Medulla oblongata (tissue), 1 donor: ENCODE data around the gene FBXO10.
"Not testable (repeated sequence)": the region's sequence is repeated elsewhere in the genome, so short reads cannot be mapped to it uniquely, and the experiment has no call there.

ENCODE experiments used
- DNase-seq: peaks from one replicate; pipeline ENCODE4 v3.0.0-alpha.2; 2015; ENCODE audit errors: extremely low spot score

Gene FBXO10

GRCh38 chr9:37477987-37478619 is 98.1 kb downstream of the FBXO10 start:
- not testable (repeated sequence) for DNase-seq

DNA sequence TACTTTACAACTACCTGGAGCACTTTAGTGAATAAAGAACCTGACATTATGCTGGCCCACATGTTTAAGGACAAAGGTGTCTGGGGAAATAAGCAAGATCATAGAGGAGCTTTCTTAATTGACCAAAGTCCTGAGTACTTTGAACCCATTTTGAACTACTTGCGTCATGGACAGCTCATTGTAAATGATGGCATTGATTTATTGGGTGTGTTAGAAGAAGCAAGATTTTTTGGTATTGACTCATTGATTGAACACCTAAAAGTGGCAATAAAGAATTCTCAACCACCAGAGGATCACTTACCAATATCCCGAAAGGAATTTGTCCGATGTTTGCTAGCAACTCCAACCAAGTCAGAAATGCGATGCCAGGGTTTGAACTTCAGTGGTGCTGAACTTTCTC is 98.7 kb downstream of the FBXO10 start:
- DNase-seq, result not testable (repeated sequence)

DNA sequence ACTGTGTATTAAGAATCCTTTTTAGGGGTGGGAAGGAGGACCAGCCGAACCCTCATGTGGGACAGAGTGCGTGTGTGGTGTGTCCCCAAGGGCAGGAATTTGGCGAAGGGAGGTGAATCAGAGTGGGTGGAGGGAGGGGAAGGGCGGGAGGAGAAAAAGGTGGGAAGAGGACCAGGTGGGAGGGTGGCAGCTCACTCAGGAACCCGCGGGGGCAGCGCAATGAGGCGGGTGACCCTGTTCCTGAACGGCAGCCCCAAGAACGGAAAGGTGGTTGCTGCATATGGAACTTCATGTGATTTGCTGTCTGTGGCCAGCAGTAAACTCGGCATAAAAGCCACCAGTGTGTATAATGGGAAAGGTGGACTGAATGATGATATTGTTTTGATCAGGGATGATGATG is 99.2 kb downstream of the FBXO10 start:
- no peak for DNase-seq

DNA sequence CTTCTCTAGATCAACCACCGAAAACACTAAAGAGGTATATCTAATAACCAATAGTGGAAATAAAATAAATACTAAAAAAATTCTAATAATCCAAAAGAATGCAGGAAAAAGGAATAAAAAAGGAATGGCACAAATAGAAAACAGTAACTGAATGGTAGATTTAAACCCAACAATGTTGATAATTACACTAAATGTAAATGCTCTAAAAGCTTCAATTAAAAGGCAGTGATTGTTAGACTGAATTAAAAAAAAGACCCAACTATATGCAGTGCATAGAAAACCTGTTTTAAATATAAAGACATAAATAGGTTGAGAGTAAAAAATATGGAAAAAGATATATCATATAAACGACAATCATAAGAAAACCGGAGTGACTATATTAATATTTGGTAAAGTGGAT is 101.7 kb downstream of the FBXO10 start:
- no peak for DNase-seq

DNA sequence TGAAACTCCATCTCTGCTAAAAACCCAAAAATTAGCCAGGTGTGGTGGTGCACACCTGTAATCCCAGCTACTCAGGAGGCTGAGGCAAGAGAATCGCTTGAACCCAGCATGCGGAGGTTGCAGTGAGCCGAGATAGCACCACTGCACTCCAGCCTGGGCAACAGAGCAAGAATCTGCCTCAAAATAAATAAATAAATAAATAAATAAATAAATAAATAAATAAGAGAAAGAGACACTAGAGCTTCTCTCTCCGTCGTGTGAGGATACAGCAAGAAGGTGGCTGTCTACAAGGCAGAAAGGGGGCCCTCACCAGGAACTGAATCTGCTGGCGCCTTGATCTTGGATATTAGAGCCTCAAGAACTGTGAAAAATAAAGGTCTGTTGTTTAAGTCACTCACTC is 102.2 kb downstream of the FBXO10 start:
- DNase-seq, result not testable (repeated sequence)

DNA sequence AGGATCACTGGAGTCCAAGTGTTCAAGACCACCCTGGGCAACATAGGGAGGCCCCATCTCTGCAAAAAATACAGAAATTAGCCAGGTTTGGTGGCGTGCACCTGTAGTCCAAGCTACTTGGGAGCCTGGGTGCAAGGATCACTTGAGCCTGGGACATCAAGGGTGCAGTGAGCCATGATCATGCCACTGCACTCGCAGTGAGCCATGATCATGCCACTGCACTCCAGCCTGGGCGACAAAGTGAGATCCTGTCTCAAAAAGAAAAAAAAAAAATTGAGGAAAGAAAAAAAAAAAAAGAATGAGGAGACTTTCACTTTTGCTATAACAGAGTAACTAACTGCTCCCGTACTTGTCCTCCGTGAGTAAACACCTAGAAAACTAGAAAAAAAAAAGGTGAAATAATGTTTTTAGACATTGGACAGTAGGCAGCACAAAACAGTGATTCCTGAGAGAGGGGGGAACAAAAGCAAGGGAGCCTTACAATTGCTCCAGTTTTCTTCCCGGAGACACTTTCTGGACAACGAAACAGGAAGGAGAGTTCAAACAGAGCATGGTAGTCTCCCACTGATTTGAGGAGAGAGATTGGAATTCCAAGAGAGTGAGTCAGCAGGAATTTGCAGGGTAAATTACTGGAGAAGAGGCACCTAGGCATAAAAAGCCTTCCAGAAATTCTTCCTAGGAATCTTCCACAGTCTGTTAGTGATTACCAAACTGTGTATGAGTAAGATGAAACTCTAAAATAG is 104.1 kb downstream of the FBXO10 start:
- peak; percentile 29 for DNase-seq

DNA sequence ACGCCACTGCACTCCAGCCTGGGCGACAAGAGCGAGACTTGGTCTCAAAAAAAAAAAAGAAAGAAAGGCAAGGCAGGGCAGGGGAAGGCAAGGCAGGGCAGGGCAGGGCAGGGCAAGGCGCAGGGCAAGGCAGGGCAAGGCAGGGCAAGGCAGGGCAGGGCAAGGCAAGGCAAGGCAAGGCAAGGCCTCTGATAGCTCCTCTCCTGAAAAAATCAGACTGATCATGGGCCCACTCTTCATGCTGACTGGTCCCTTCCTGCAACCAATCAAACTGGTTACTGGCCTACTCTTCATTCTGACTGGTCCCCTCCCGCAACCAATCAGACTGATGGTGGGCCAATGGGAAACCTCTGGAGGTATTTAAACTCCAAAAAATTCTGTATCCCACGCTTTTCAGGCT is 107.6 kb downstream of the FBXO10 start:
- DNase-seq, result no peak

DNA sequence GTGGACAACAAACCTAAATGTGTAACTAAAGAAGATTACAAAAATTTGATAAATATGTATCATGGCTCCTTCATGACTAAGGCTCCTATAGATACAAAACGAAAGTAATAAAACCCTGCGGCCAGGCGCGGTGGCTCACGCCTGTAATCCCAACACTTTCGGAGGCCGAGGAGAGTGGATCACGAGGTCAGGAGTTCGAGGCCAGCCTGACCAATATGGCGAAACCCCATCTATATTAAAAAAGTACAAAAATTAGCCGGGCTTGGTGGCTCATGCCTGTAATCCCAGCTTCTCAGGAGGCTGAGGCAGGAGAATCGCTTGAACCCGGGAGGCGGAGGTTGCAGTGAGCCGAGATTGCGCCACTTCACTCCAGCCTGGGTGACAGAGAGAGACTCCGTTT is 108.7 kb downstream of the FBXO10 start:
- not testable (repeated sequence) for DNase-seq

- DNase-seq, result peak; percentile 63
Measured at GRCh38 chr9:37466037-37466709, 110.0 kb downstream of the FBXO10 start.

DNA sequence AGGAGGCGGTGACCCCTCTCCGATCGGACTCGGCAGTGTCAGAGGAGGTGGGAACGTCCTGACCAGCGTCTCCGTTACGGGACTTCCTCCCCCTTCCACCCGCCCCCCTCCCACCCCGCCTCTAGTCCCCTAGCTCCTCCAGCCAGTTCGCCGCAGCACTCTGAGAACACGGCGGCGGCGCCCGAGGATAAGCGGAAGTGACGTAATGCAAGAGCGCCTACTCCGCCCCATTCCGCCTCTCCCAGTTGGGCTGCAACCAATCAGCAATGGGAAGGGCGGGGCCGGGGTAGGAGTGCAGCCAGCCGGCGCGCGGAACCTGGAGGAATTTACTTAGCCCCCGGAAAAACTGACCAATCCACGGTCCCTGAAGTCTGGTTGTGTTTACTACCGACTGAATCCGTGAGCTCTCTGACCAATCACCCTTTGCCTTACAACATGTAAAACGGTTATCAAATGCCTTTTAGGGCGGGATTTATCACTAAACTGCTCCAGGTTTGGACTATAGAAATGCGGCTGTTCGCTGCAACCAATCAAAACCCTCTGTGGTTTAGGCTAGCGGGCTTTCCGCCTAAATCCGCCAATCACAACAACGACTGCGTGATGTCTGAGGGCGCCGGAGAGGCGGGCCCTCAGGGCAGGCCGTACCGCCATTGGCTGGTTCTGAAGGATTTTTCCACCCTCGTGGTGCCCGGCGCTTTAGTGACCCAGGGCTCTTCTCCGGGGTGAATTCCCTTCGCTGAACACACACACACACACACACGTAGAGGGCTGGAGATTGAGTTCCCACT is 110.7 kb downstream of the FBXO10 start, which contains the start of gene ZBTB5:
TSS of gene ZBTB5 (minus strand) at position 202 of the 788 bp plus-strand sequence. CDS start 22,899 bp downstream, outside the sequence.
- peak; percentile 100 for DNase-seq

DNA sequence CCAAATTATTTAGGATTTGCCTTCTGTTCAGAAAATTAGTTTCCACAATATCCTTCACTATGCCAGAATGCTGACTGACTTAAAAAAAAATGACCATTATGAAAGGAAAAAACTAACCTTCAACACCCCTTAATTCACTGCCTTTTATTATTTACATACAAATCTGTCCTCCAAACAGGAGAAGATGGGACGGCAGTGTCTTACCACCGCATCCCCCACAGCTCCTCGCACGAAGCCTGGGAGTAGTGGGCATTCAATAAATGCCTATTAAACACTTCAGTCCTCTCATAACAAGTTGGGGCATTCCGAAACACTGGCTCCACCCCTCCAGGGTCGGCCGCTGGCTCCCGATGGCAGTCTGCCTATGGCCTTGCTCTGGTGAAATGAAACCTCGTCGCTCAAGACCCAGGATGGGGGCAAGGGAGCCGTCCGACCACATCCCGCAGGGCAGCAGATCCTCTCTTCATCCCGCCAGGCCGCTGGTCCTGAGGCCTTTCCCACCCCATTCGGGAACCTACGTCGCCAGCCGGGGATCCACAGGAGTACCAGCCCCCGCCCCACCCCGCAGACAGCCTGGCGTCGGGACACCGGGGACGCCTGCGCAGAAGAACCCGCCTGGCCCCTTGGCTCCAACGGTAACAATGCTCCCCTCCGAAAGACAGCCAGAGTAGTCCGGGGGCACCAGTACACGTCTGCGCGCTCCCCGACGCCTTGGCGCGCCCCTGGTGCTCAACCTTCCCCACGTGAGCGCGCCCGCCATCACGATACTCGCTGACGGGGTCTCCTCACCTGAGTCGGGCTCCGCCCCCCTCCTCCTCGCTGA is 111.5 kb downstream of the FBXO10 start:
- peak; percentile 71 for DNase-seq

- no peak for DNase-seq
Measured at GRCh38 chr9:37464006-37464405, 112.2 kb downstream of the FBXO10 start.
